HepG2 (cell line): ENCODE results near the gene PDLIM7. TPM values are rescaled to one million over a fixed set of nuclear protein-coding genes. Genes with fewer than 3 reads are reported as not detected.

Experiments
- ATAC-seq: fragments of 200-7000 bp; cut with Tn5 transposase; 3 replicates; pipeline ENCODE4 v1.9.1; 2020; ENCODE audit warnings: mild to moderate bottlenecking, moderate library complexity
- BruUV-seq: library from RNA; stranded (reverse); fragments of 400-500 nt; replicated peaks from 2 replicates; lab custom pipeline; 2021; lab: Mats Ljungman, UMichigan
- CTCF ChIA-PET: fragments of 300-600 bp; formaldehyde crosslinking; extraction: SDS; loops from one replicate; lab custom pipeline; 2021; ENCODE audit warnings: low total read pairs, inconsistent platforms, low intra/inter-chr PET ratio; lab: Yijun Ruan, JAX
- POLR2A ChIA-PET: fragments of 350-600 bp; sonication (Branson Sonifier 250); formaldehyde crosslinking; loops from one replicate; lab custom pipeline; 2020; ENCODE audit warnings: antibody characterized with exemption, inconsistent platforms; lab: Yijun Ruan, JAX
- DNase-seq: peaks from one replicate; pipeline ENCODE4 v3.0.0-alpha.2; 2015; ENCODE audit warnings: low spot score
- FAIRE-seq: peaks from 3 replicates; lab custom pipeline; 2011; peaks lifted over from hg19 to GRCh38; lab: Jason Lieb, UNC
- H2AFZ ChIP-seq: one replicate; pipeline ENCODE4 v1.6.1; 2011; ENCODE audit warnings: low read length, inconsistent platforms
- H3K27ac ChIP-seq: fragments of 300-600 bp; 3 replicates; pipeline ENCODE4 v1.8.0; 2011; ENCODE audit warnings: mixed run types, mild to moderate bottlenecking, mixed read lengths, low read length, inconsistent platforms; ENCODE audit not compliant: insufficient read depth; ENCODE audit errors: extremely low read length
- H3K27me3 ChIP-seq, 2 experiments: fragments of 200-600 bp in 1 of 2; 2 replicates in 1 of 2; 3 replicates in 1 of 2; pipeline versions ENCODE4 v1.6.0 to v1.8.0; 2011; ENCODE audit warnings: low read length in 2 of 2, mild to moderate bottlenecking in 2 of 2, moderate library complexity in 2 of 2, inconsistent platforms in 1 of 2; ENCODE audit not compliant: insufficient read depth in 2 of 2, control insufficient read depth in 1 of 2
- H3K36me3 ChIP-seq, 2 experiments: fragments of 200-600 bp in 1 of 2; replicated peaks in 1 of 2; 2 replicates in 1 of 2; 3 replicates in 1 of 2; pipeline versions ENCODE4 v1.5.1 to v1.8.0; 2011; ENCODE audit warnings: low read length in 2 of 2, inconsistent platforms in 1 of 2; ENCODE audit not compliant: insufficient read depth in 2 of 2, control insufficient read depth in 1 of 2
- H3K4me1 ChIP-seq: 2 replicates; pipeline ENCODE4 v1.5.1; 2012; ENCODE audit warnings: low read length, inconsistent platforms; ENCODE audit not compliant: insufficient read depth
- H3K4me2 ChIP-seq: 2 replicates; pipeline ENCODE4 v1.6.0; 2011; ENCODE audit warnings: low read depth, low read length, inconsistent platforms
- H3K4me3 ChIP-seq, 3 experiments: fragments of 200-600 bp in 1 of 3; sonication (generic), shearing (Covaris generic) in 1 of 3; replicated peaks in 1 of 3; 2 replicates each; pipeline ENCODE4 v1.5.1; 2011 to 2016; ENCODE audit warnings: low read length in 3 of 3, inconsistent platforms in 2 of 3, low read depth in 2 of 3, mild to moderate bottlenecking in 2 of 3, control low read depth in 1 of 3, mixed read lengths in 1 of 3; ENCODE audit not compliant: insufficient read depth in 1 of 3
- H3K79me2 ChIP-seq: one replicate; pipeline ENCODE4 v1.6.1; 2011; ENCODE audit warnings: low read length, inconsistent platforms; ENCODE audit not compliant: insufficient read depth
- H3K9ac ChIP-seq: 2 replicates; pipeline ENCODE4 v1.6.0; 2011; ENCODE audit warnings: mild to moderate bottlenecking, low read depth, low read length, inconsistent platforms; ENCODE audit not compliant: insufficient read depth
- H3K9me3 ChIP-seq: 2 replicates; pipeline ENCODE4 v1.5.1; 2012; ENCODE audit warnings: mild to moderate bottlenecking, low read length
- H4K20me1 ChIP-seq: 2 replicates; pipeline ENCODE4 v1.6.0; 2011; ENCODE audit warnings: inconsistent platforms, mild to moderate bottlenecking, low read length, moderate library complexity; ENCODE audit not compliant: insufficient read depth
- AGO2 ChIP-seq: fragments of 200-400 bp; formaldehyde crosslinking; optimal IDR thresholded peaks from 2 replicates; pipeline ENCODE3; 2017; ENCODE audit warnings: mild to moderate bottlenecking, low read depth, low read length, moderate library complexity
- ELF3 ChIP-seq: IDR thresholded peaks from 2 replicates; pipeline ENCODE4 v1.6.1; 2016; ENCODE audit warnings: missing genetic modification reagents, missing compliant biosample characterization
- NFE2L1 ChIP-seq: sonication (generic); formaldehyde crosslinking; IDR thresholded peaks from 2 replicates; pipeline ENCODE4 v1.4.0; 2020; ENCODE audit warnings: missing genetic modification reagents, mild to moderate bottlenecking, borderline replicate concordance
- RBFOX2 ChIP-seq: fragments of 200-400 bp; formaldehyde crosslinking; IDR thresholded peaks from 2 replicates; pipeline ENCODE4 v1.6.1; 2017; ENCODE audit warnings: low read depth, mild to moderate bottlenecking, low read length
- WGBS: methylation state at CpG from one replicate; pipeline ENCODE4 v1.1.6; 2017; ENCODE audit warnings: low lambda C conversion rate; 5-methylcytosine and 5-hydroxymethylcytosine counted together
- in situ Hi-C: cut with HindIII; loops from 2 replicates; pipeline ENCODE4 v1.10.0; 2017; ENCODE audit warnings: low pct_unique_long_range_greater_than_20kb; ENCODE audit not compliant: extremely low pct_ligation_motif_present
- intact Hi-C: fragments of 100-400 bp; cut with micrococcal nuclease; formaldehyde crosslinking; loops from one replicate; pipeline ENCODE4 v1.10.0; 2022; ENCODE audit not compliant: unreplicated experiment
- polyA plus RNA-seq, 8 experiments: library from polyadenylated mRNA; depleted of rRNA in 3 of 8; stranded (reverse) in 7 of 8; unstranded in 1 of 8; fragments of >200 nt; fragmentation: Illumina TruSeq in 4 of 8; extraction: Trizol in 4 of 8; gene quantifications; 2 replicates each; pipeline versions ENCODE4 v1.2.1 to v1.2.3, GENCODE V29; 2011 to 2016; ENCODE audit warnings: low read depth in 4 of 8, missing spikeins in 1 of 8, mixed read lengths in 1 of 8; ENCODE audit not compliant: insufficient read depth in 1 of 8
- total RNA-seq, 5 experiments: library from RNA; depleted of rRNA; stranded (reverse); fragments of >200 nt; fragmentation: Illumina TruSeq; extraction: Trizol; gene quantifications; 2 replicates each; pipeline ENCODE4 v1.2.3, GENCODE V29; 2016; ENCODE audit warnings: low read depth in 1 of 5
- TF ChIP-seq, protein P1 (sequence below): sonication (generic); formaldehyde crosslinking; IDR thresholded peaks from 2 replicates; pipeline ENCODE4; 2020; ENCODE audit warnings: missing genetic modification reagents, mild to moderate bottlenecking, borderline replicate concordance
- TF ChIP-seq, protein P2 (sequence below): sonication (generic); formaldehyde crosslinking; IDR thresholded peaks from 2 replicates; pipeline ENCODE4 v1.8.0; 2022; ENCODE audit warnings: mild to moderate bottlenecking, missing genetic modification reagents, moderate library complexity

Gene PDLIM7
- total and polyA plus RNA-seq, 2 of the 13 experiments (the other 11 are each of a cell fraction or from before 2014, with no cell fraction given) = 21.1 to 31.3 TPM

DNA sequence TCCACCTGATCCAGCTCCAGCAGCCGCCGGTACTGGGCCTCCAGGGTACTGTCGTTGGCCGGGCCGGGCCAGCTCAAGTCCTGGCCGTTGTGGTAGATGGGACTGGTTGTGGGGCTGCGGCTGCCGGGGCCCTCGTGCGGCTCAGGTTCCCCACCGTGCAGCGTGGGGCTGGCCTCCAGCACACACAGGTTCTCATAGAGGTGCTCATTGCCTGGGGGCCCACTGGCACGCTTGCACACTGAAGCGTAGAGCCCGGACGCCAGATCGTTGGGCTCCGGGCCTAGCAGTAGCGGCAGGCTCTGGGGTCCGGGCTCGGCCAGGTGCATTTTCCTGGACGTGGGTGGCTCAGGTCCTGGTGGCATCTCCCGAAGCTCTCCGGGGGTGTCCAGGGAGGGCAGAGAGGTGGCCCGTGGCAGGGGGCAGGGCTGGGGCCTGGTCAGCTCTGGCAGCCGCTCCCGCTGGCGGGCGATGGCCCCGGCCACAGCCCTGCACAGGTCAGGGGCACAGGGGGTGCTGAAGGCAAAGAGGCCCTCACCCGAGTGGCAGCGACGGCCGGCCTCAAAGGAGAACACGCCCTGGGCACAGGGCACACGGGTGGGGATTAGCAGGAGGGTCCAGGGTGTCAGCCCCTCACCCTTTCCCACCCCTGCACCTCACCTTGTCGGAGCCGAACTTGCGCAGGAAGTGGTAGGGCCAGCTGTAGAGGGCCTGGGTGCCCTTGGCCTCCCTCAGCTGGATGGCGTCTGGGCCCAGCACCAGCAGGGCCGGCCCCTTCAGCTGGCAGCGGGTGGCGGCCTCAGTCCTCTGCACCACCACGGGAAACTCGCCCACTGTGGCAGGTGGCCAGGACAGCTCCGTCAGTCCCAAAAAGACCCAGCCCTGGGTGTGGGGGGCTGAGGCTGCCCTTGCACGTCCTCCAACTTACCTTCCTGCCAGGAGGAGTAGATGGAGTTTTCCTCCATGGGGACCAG, 7.0 kb upstream of the PDLIM7 start:
- 89% methylated on average over 17 of the region's 47 CpGs for WGBS
- ATAC-seq = no peak
- no peak for FAIRE-seq
- DNase-seq = no peak
- in situ Hi-C loops = no loop called here
- Histone ChIP-seq H3K36me3 (no peaks in the 10 kb centered on the region), H2AFZ (no peak overlapping the region), H3K79me2 (no peaks in the 10 kb centered on the region), H3K4me1 (peaks cover 35% of the 10 kb centered on the region), H3K4me2 (no peak overlapping the region), H3K27me3 (peaks cover 2 to 26% of the 10 kb centered on the region in 2 experiments; a peak in 4 of 5 replicates), H3K4me3 (no peak overlapping the region), H3K27ac (no peak overlapping the region), H4K20me1 (no peaks in the 10 kb centered on the region), H3K9ac (no peak overlapping the region), H3K9me3 (no peaks in the 10 kb centered on the region)
- POLR2A ChIA-PET = interaction anchor here (1.1 kb wide), 1 partner anchor 28 kb away, joined by 3 read pairs; no protein-coding TSS in a partner anchor
- no TSS peak for BruUV-seq
- TF ChIP-seq NFE2L1 (no peak), ELF3 (CRISPR knock-in tag) (no peak), AGO2 (peak; percentile 9), RBFOX2 (0 out of 2 replicates have a peak, but pooled peaks have one; percentile 21)
- TF ChIP-seq, protein P1, sequence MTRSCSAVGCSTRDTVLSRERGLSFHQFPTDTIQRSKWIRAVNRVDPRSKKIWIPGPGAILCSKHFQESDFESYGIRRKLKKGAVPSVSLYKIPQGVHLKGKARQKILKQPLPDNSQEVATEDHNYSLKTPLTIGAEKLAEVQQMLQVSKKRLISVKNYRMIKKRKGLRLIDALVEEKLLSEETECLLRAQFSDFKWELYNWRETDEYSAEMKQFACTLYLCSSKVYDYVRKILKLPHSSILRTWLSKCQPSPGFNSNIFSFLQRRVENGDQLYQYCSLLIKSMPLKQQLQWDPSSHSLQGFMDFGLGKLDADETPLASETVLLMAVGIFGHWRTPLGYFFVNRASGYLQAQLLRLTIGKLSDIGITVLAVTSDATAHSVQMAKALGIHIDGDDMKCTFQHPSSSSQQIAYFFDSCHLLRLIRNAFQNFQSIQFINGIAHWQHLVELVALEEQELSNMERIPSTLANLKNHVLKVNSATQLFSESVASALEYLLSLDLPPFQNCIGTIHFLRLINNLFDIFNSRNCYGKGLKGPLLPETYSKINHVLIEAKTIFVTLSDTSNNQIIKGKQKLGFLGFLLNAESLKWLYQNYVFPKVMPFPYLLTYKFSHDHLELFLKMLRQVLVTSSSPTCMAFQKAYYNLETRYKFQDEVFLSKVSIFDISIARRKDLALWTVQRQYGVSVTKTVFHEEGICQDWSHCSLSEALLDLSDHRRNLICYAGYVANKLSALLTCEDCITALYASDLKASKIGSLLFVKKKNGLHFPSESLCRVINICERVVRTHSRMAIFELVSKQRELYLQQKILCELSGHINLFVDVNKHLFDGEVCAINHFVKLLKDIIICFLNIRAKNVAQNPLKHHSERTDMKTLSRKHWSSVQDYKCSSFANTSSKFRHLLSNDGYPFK = no peak
- TF ChIP-seq, protein P2, sequence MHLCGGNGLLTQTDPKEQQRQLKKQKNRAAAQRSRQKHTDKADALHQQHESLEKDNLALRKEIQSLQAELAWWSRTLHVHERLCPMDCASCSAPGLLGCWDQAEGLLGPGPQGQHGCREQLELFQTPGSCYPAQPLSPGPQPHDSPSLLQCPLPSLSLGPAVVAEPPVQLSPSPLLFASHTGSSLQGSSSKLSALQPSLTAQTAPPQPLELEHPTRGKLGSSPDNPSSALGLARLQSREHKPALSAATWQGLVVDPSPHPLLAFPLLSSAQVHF (CRISPR knock-in tag) = no peak
- TF ChIP-seq, all 625 proteins: peak for 2
- CTCF ChIA-PET = no interaction called here
- intact Hi-C loops = no loop called here
